ENCODE data around the gene CDH23. TPM values are rescaled to one million over a fixed set of nuclear protein-coding genes. Genes with fewer than 3 reads are reported as not detected.
A peak's percentile ranks its signal among the peaks of the same experiment; 100 is the strongest.

CDH23 gene
- total and polyA plus RNA-seq, 9 of the 15 experiments (the other 6 are each of a cell fraction or from before 2014, with no cell fraction given), result 0.18 to 1.2 (median 0.47) TPM

DNA sequence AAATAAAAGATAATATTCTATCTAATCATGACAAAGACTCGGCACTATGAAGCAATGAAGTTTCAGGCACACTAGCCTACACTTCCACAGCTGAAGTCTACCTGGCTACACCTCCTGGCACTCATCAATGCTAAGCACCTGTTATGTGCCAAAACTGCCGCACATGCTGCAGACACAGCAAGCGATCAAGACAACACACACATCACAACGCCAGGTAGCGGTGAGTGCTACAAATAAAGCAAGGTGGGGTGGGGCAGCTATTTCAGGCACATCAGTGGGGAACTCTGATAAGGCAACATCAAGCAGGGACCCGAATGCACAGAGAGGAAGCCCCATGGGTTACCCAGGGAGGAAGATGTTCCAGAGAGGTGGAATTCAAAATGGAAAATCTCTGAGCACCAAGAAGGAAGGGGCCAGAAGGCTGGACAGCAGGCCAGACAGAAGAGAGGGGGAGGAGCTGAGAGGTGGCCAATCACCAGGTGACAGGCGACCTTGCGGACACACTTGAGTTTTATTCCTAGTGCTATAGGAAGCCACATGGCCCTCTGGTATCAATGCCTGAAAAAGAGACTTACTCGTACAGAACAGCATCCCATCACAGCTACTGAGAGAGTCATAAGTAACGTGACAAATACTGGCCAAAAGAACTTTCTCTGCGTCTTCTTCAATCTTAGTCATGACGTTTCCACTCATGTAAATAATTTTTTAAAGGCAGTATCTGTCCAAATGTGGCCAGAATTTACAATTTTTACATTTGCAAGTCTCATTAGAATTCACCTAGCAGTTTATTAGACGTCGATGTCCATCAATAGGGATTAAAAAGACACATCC, 446.4 kb downstream of the CDH23 start:
- FAIRE-seq, result no peak

More for the DNA sequence above, 446.4 kb downstream of the CDH23 start:
- intact Hi-C loops (cut with micrococcal nuclease) (no loop called here), in situ Hi-C loops (cut with MboI) (no loop called here)
- Histone ChIP-seq H3K27ac (ENCODE audit: extremely low read depth, low read depth, low read length) (no peak overlapping the region), H3K9me3 (replicated peaks; ENCODE audit: control insufficient read depth, insufficient read depth, low read depth, low read length) (peaks cover 6% of the 10 kb centered on the region), H4K20me1 (replicated peaks; ENCODE audit: control insufficient read depth, insufficient read depth, low read length) (peaks cover 59% of the 10 kb centered on the region), H3K9me1 (ENCODE audit: control insufficient read depth, insufficient read depth, low read length) (peaks cover 10% of the 10 kb centered on the region), H2AFZ (ENCODE audit: low read depth, low read length) (no peak overlapping the region), H3K4me1 (replicated peaks in 1 of 2; ENCODE audit: control insufficient read depth in 2 of 2, insufficient read depth in 2 of 2, low read length in 2 of 2) (peaks cover 21 to 36% of the 10 kb centered on the region in 2 experiments; a peak in 4 of 5 replicates), H3K36me3 (ENCODE audit: control insufficient read depth, insufficient read depth, low read length) (peaks cover 31% of the 10 kb centered on the region), H3K4me2 (ENCODE audit: insufficient read depth, low read length) (peak overlapping the region; percentile 0), H3K9ac (ENCODE audit: insufficient read depth in 1 of 2, low read depth in 2 of 2, low read length in 2 of 2) (peak overlapping the region; percentile 4 to 32; a peak in 1 of 4 replicates), H3K27me3 (ENCODE audit: control insufficient read depth in 2 of 2, insufficient read depth in 2 of 2, low read length in 2 of 2) (no peaks in the 10 kb centered on the region), H3K79me2 (ENCODE audit: control insufficient read depth, insufficient read depth, low read length) (peaks cover 100% of the 10 kb centered on the region), H3K4me3 (no peak overlapping the region)
- TF ChIP-seq SIN3B (IDR thresholded peaks at IDR 0.05; ENCODE audit: low read depth), result no peak
- TF ChIP-seq MTA3 (IDR thresholded peaks at IDR 0.05; ENCODE audit: borderline replicate concordance), result no peak
- TF ChIP-seq NCOR1 (IDR thresholded peaks at IDR 0.05), result no peak
- no peak for TF ChIP-seq ZNF507 (tag; conservative IDR thresholded peaks at IDR 0.05)
- no peak for TF ChIP-seq ETV5 (CRISPR knock-in tag; IDR thresholded peaks at IDR 0.05; ENCODE audit: low read depth)
- TF ChIP-seq KAT7 (CRISPR knock-in tag; IDR thresholded peaks at IDR 0.05; ENCODE audit: borderline replicate concordance), result 0 out of 2 replicates have a peak, but pooled peaks have one; percentile 50
- TF ChIP-seq ZNF77 (CRISPR knock-in tag; IDR thresholded peaks at IDR 0.05), result no peak
- no peak for TF ChIP-seq HNRNPUL1 (IDR thresholded peaks at IDR 0.05; ENCODE audit: low read length)
- no peak for TF ChIP-seq CC2D1A (IDR thresholded peaks at IDR 0.05)
- TF ChIP-seq POLR2A (conservative IDR thresholded peaks at IDR 0.05), result no peak
- no peak for TF ChIP-seq ZSCAN32 (CRISPR knock-in tag; IDR thresholded peaks at IDR 0.05)
- TF ChIP-seq CBX1 (IDR thresholded peaks at IDR 0.05; ENCODE audit: low read depth), result no peak
- TF ChIP-seq POLR2AphosphoS5 (IDR thresholded peaks at IDR 0.05; ENCODE audit: control insufficient read depth, insufficient read depth, low read depth, low read length), result no peak
- TF ChIP-seq TEAD1 (CRISPR knock-in tag; IDR thresholded peaks at IDR 0.05), result no peak
- peak; percentile 5; the same call in 1 of the 2 replicates for TF ChIP-seq CBFA2T3 (IDR thresholded peaks at IDR 0.05)
- peak in 1 of 4 experiments; percentile 44 for DNase-seq (ENCODE audit: extremely low read depth in 1 of 4, low spot score in 3 of 4)
- POLR2A ChIA-PET, result interaction anchor here (0.6 to 8.5 kb wide), 9 partner anchors 8 to 135 kb away, joined by 3 to 97 read pairs (median 3); partner anchors contain the start of gene PSAP
- WGBS (ENCODE audit: insufficient coverage, low coverage, missing lambda C conversion rate), result 49% methylated on average over 14 of the region's 14 CpGs
- CTCF ChIA-PET (ENCODE audit: low intra/inter-chr PET ratio), result no interaction called here
- no TSS peak for BruUV-seq (replicated peaks)
- peak; percentile 60 for ATAC-seq
